Testis (tissue), 3 donors: ENCODE data around the gene UBAC2. TPM values are rescaled to one million over a fixed set of nuclear protein-coding genes. Genes with fewer than 3 reads are reported as not detected.

Source experiments
- DNase-seq: peaks from one replicate; pipeline ENCODE4 v3.0.0-alpha.2; 2019
- H3K27ac ChIP-seq, 2 donors: fragments of 200-600 bp; sonication (generic); one replicate each; pipeline ENCODE4 v1.5.1; 2019
- H3K27me3 ChIP-seq: fragments of 200-600 bp; sonication (generic); one replicate; pipeline ENCODE4 v1.5.1; 2019
- H3K36me3 ChIP-seq: fragments of 200-600 bp; sonication (generic); one replicate; pipeline ENCODE4 v1.5.1; 2017; ENCODE audit warnings: low read depth; ENCODE audit errors: missing control alignments
- H3K4me1 ChIP-seq: fragments of 200-600 bp; sonication (generic); one replicate; pipeline ENCODE4 v1.5.1; 2019
- H3K4me3 ChIP-seq, 2 donors: fragments of 200-600 bp; sonication (generic); one replicate each; pipeline ENCODE4 v1.5.1; 2017 to 2019
- H3K9me3 ChIP-seq: fragments of 200-600 bp; sonication (generic); one replicate; pipeline ENCODE4 v1.5.1; 2017
- CTCF ChIP-seq, 3 experiments: fragments of 450-650 bp in 2 of 3; fragments of 200-600 bp in 1 of 3; sonication (generic) in 1 of 3; IDR thresholded peaks; one replicate each; pipeline ENCODE4 v1.5.1; 2016 to 2019; ENCODE audit warnings: antibody characterized with exemption in 3 of 3, mild to moderate bottlenecking in 2 of 3, moderate library complexity in 1 of 3
- POLR2A ChIP-seq: fragments of 450-650 bp; IDR thresholded peaks from one replicate; pipeline ENCODE4 v1.6.1; 2017; ENCODE audit warnings: antibody characterized with exemption, mild to moderate bottlenecking, moderate library complexity
- WGBS, 2 donors: methylation state at CpG; one replicate each; pipeline ENCODE4 v1.1.5; 2018; 5-methylcytosine and 5-hydroxymethylcytosine counted together
- intact Hi-C: fragments of 100-400 bp; cut with DNase I; formaldehyde crosslinking; loops from one replicate; pipeline ENCODE4 v1.15.1; 2023; ENCODE audit warnings: low total_unique reads
- polyA plus RNA-seq: library from polyadenylated mRNA; stranded (reverse); fragments of 350-450 nt; fragmentation: Illumina TruSeq; extraction: RNeasy Lipid Tissue Mini Kit (QIAGEN cat#74804); gene quantifications from one replicate; pipeline ENCODE4 v1.2.3, GENCODE V29; 2014; ENCODE audit warnings: low read depth, low replicate concordance; ENCODE audit not compliant: insufficient read depth
- total RNA-seq, 2 donors: library from RNA; depleted of rRNA; stranded (reverse); fragments of >200 nt; gene quantifications; one replicate each; pipeline ENCODE4 v1.2.3, GENCODE V29; 2016

Gene UBAC2
- total and polyA plus RNA-seq, 3 donors from 2014 or later = 85.5 to 147 (median 93.0) TPM

GRCh38 chr13:99373436-99373835, 172.8 kb downstream of the UBAC2 start:
- Histone ChIP-seq H3K27me3 (no peaks in the 10 kb centered on the region), H3K36me3 (no peaks in the 10 kb centered on the region), H3K4me1 (no peaks in the 10 kb centered on the region), H3K27ac (no peak overlapping the region), H3K4me3 (no peak overlapping the region), H3K9me3 (no peaks in the 10 kb centered on the region)
- no peak for DNase-seq
- no peak for TF ChIP-seq POLR2A
- TF ChIP-seq CTCF (IDR thresholded peaks at IDR 0.05) = no peak
- intact Hi-C loops = no loop called here
- WGBS, 2 donors = 96 to 98% methylated on average over 8 of the region's 8 CpGs

GRCh38 chr13:99374169-99374991, 173.7 kb downstream of the UBAC2 start:
- 90 to 94% methylated on average over 10 of the region's 10 CpGs for WGBS, 2 donors
- Histone ChIP-seq H3K4me1 (no peaks in the 10 kb centered on the region), H3K36me3 (no peaks in the 10 kb centered on the region), H3K27ac (no peak overlapping the region), H3K4me3 (no peak overlapping the region), H3K27me3 (no peaks in the 10 kb centered on the region), H3K9me3 (no peaks in the 10 kb centered on the region)
- no peak for TF ChIP-seq CTCF (IDR thresholded peaks at IDR 0.05)
- no peak for TF ChIP-seq POLR2A
- DNase-seq = no peak
- intact Hi-C loops = no loop called here

GRCh38 chr13:99374994-99375737, 174.5 kb downstream of the UBAC2 start:
- H3K36me3 ChIP-seq = no peaks in the 10 kb centered on the region
- 89 to 92% methylated on average over 12 of the region's 12 CpGs for WGBS, 2 donors
- DNase-seq = no peak
- no peaks in the 10 kb centered on the region for H3K27me3 ChIP-seq
- no peaks in the 10 kb centered on the region for H3K9me3 ChIP-seq
- no peak overlapping the region for H3K4me3 ChIP-seq
- intact Hi-C loops = no loop called here
- TF ChIP-seq POLR2A = no peak
- no peak for TF ChIP-seq CTCF (IDR thresholded peaks at IDR 0.05)
- no peaks in the 10 kb centered on the region for H3K4me1 ChIP-seq
- H3K27ac ChIP-seq = no peak overlapping the region

- Histone ChIP-seq H3K36me3 (no peaks in the 10 kb centered on the region), H3K9me3 (no peaks in the 10 kb centered on the region), H3K4me3 (no peak overlapping the region), H3K27me3 (no peaks in the 10 kb centered on the region), H3K27ac (no peak overlapping the region), H3K4me1 (no peaks in the 10 kb centered on the region)
- intact Hi-C loops = no loop called here
- 98 to 100% methylated on average over 2 of the region's 2 CpGs for WGBS, 2 donors
- no peak for DNase-seq
- TF ChIP-seq POLR2A = no peak
- no peak for TF ChIP-seq CTCF (IDR thresholded peaks at IDR 0.05)
Observed at GRCh38 chr13:99375738-99376080, 175.1 kb downstream of the UBAC2 start.
